ENCODE measurements around the gene HDAC4.

DNA sequence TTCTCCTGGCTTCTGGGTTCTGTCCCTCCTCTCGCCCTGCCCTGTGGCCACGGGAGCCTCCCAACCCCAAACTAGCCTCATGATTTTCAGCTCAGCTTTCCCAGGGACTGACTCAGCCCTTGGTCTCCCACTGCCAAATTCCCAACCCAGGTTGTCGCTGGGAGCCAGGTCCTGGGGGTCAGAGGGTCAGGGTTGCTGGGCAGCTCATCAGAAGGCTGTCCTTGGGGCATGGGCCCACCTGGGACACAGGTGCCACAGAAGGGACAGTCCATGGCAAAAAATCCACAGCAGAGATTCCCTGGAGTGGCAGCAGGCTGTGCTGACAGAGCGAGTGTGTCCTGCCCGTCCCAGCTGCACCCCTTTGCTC is 372.6 kb downstream of the HDAC4 start:
- TF ChIP-seq, protein P1, sequence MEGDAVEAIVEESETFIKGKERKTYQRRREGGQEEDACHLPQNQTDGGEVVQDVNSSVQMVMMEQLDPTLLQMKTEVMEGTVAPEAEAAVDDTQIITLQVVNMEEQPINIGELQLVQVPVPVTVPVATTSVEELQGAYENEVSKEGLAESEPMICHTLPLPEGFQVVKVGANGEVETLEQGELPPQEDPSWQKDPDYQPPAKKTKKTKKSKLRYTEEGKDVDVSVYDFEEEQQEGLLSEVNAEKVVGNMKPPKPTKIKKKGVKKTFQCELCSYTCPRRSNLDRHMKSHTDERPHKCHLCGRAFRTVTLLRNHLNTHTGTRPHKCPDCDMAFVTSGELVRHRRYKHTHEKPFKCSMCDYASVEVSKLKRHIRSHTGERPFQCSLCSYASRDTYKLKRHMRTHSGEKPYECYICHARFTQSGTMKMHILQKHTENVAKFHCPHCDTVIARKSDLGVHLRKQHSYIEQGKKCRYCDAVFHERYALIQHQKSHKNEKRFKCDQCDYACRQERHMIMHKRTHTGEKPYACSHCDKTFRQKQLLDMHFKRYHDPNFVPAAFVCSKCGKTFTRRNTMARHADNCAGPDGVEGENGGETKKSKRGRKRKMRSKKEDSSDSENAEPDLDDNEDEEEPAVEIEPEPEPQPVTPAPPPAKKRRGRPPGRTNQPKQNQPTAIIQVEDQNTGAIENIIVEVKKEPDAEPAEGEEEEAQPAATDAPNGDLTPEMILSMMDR (IDR thresholded peaks at IDR 0.05) = no peak
- TF ChIP-seq POLR2A (IDR thresholded peaks at IDR 0.05) = no peak
